Activated CD4-positive, alpha-beta T cell treated with anti-CD3 and anti-CD28 coated beads, Interleukin-2, amount 10 ng/mL, durations not matched to agents 7 days and 5 days (primary cell): ENCODE measurements around the gene MAN2A1. TPM values are rescaled to one million over a fixed set of nuclear protein-coding genes. Genes with fewer than 3 reads are reported as not detected.

Experiments used
- CTCF ChIA-PET: fragments of 350-600 bp; sonication (Branson Sonifier 250); formaldehyde crosslinking; loops from one replicate; lab custom pipeline; 2021; ENCODE audit warnings: antibody characterized with exemption; lab: Charles Lee
- POLR2A ChIA-PET: fragments of 350-600 bp; sonication (Branson Sonifier 250); formaldehyde crosslinking; loops from one replicate; lab custom pipeline; 2021; ENCODE audit warnings: antibody characterized with exemption; lab: Charles Lee
- DNase-seq: peaks from one replicate; pipeline ENCODE4 v3.0.0-alpha.2; 2020
- H3K27ac Mint-ChIP-seq: one replicate; pipeline ENCODE4 v1.8.0; 2021; ENCODE audit warnings: mild to moderate bottlenecking, moderate library complexity, mixed read lengths
- H3K27me3 Mint-ChIP-seq: one replicate; pipeline ENCODE4 v1.8.0; 2021; ENCODE audit warnings: mixed read lengths
- H3K36me3 Mint-ChIP-seq: one replicate; pipeline ENCODE4 v1.8.0; 2021; ENCODE audit warnings: low read depth, mixed read lengths
- H3K4me1 Mint-ChIP-seq: one replicate; pipeline ENCODE4 v1.8.0; 2021; ENCODE audit warnings: mixed read lengths
- H3K4me3 Mint-ChIP-seq: one replicate; pipeline ENCODE4 v1.8.0; 2021; ENCODE audit warnings: mild to moderate bottlenecking, moderate library complexity, mixed read lengths
- H3K9me3 Mint-ChIP-seq: one replicate; pipeline ENCODE4 v1.8.0; 2021; ENCODE audit warnings: mixed read lengths
- total RNA-seq, 2 experiments: library from RNA; stranded (reverse); gene quantifications; one replicate each; pipeline ENCODE4 v1.2.3, GENCODE V29; 2021

MAN2A1 gene
- total RNA-seq, 2 experiments from 2014 or later: 39.2 to 45.9 TPM

DNA sequence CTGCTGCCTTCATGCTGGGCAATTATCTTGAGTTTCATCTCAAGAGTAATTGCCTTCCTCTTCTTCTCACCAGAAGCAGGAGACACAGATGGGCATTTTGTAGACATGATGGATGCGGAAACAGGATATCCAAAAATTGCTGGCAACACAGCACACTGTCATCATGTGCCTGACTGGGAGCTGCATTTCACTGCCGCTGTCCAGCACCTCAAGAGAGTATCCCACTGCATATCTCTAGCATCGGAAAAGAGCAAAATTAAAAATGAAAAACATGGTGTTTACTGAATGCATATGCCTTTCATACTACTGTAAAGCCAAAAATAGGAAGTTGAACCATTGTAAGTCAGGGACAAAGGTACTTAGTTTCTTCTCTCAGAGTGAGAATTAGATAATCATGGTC, 210.7 kb downstream of the MAN2A1 start:
- Mint-ChIP-seq H3K9me3 (peaks cover 5% of the 10 kb centered on the region), H3K27ac (no peak overlapping the region), H3K4me3 (no peak overlapping the region), H3K36me3 (no peaks in the 10 kb centered on the region), H3K4me1 (peaks cover 4% of the 10 kb centered on the region), H3K27me3 (no peaks in the 10 kb centered on the region)
- no peak for DNase-seq
- CTCF ChIA-PET: no interaction called here
- POLR2A ChIA-PET: no interaction called here

DNA sequence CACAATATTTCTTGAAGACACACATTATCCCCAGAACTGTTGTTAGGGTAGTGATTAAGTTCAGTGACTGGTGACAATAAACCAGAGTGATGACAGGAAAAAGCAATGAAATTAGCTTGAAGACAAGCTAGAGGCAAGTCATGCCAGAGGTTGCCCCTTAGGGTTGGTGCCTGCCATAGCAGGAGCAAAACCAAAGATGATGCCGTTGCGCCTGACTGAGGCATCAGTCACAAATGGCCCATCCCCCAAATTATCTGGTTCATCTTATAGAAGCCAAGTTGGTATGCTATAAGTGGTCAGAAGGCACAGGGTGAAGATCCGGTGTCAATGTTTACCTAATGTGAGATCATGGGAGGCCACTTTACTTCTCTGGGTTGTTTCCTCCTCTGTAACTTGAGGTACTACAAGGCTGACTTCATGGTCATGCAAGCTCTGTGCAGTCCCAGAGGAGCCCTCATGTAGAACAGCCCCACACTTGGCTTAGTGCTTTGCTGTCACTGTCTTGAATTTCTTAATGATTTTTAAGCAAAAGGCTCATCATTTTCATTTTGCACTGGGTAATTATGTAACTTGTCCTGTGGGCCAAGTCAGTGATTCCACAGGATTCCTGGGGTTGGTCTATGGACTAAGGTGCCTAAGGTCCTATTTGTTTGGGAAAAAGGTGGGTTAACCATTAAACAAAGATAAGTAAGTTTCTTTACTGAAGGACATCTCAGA, 211.3 kb downstream of the MAN2A1 start:
- POLR2A ChIA-PET: no interaction called here
- Mint-ChIP-seq H3K4me3 (no peak overlapping the region), H3K27me3 (no peaks in the 10 kb centered on the region), H3K36me3 (no peaks in the 10 kb centered on the region), H3K4me1 (peaks cover 4% of the 10 kb centered on the region), H3K27ac (no peak overlapping the region), H3K9me3 (peaks cover 2% of the 10 kb centered on the region)
- no peak for DNase-seq
- CTCF ChIA-PET: no interaction called here

DNA sequence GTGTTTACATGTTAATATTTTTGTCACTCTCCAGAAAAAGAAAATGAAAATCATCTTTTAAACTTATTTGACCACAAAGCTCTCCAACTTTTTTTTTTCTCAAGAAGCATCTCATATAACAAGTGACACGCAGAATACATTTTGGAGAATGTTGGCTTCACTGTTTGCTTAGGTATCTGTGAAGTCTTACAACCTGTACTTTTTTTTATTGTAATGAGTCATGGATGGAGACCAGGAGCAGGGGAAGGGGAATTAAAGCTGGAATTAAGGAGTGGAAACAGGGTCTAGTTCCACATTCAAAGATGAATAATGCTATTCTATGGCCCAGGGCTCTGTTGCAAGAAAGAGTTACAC, 211.9 kb downstream of the MAN2A1 start:
- H3K36me3 Mint-ChIP-seq: no peaks in the 10 kb centered on the region
- H3K4me1 Mint-ChIP-seq: peaks cover 4% of the 10 kb centered on the region
- no peak overlapping the region for H3K4me3 Mint-ChIP-seq
- ChIA-PET CTCF (no interaction called here), POLR2A (no interaction called here)
- H3K27me3 Mint-ChIP-seq: no peaks in the 10 kb centered on the region
- no peak overlapping the region for H3K27ac Mint-ChIP-seq
- peaks cover 2% of the 10 kb centered on the region for H3K9me3 Mint-ChIP-seq
- DNase-seq: no peak

DNA sequence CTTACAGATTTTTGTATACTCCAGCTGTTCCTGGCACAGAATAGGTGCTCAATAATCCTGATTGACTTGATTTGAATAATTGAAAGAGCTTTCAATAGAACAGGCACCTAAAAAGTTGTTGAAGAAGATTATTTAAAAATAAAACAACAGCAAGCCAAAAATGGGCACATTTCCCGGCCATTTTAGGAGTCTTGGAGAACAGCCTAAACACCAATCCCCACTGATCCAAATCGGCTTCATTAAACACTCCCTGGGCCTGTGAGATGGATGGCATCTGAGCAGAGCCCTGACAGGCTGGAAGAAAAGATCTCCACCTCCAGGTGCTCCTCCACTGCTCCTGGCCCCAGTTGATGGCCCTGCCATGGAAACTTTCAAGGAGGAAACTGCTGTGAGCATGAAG, 213.3 kb downstream of the MAN2A1 start:
- no peak for DNase-seq
- Mint-ChIP-seq H3K9me3 (peaks cover 5% of the 10 kb centered on the region), H3K27ac (no peak overlapping the region), H3K4me1 (peaks cover 4% of the 10 kb centered on the region), H3K36me3 (no peaks in the 10 kb centered on the region), H3K4me3 (no peak overlapping the region), H3K27me3 (no peaks in the 10 kb centered on the region)
- ChIA-PET CTCF (no interaction called here), POLR2A (no interaction called here)

DNA sequence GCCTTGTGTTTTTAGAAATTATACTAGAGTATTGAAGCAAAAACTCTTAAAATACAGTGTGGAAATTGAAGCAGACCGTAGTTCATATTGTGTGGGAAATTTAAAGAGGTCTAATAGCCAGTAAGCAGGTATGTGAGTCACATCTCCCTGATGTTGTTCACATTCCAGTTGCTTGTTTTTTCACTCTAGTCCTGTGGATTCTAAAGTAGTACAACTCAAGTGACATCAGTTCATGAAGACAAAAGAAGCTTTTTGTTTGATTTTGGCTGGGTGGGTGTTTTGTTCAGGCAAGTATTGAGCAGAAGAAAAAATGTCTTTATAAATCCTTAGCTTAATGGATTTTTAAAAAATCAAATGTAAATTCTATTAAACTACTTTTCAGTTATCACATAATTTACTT, 216.2 kb downstream of the MAN2A1 start:
- Mint-ChIP-seq H3K4me1 (peaks cover 4% of the 10 kb centered on the region), H3K27me3 (no peaks in the 10 kb centered on the region), H3K4me3 (no peak overlapping the region), H3K36me3 (no peaks in the 10 kb centered on the region), H3K27ac (no peak overlapping the region), H3K9me3 (peaks cover 5% of the 10 kb centered on the region)
- no peak for DNase-seq
- ChIA-PET POLR2A (no interaction called here), CTCF (interaction anchor here (1.8 kb wide), 1 partner anchor 20 kb away, joined by 3 read pairs; no protein-coding TSS in a partner anchor)

DNA sequence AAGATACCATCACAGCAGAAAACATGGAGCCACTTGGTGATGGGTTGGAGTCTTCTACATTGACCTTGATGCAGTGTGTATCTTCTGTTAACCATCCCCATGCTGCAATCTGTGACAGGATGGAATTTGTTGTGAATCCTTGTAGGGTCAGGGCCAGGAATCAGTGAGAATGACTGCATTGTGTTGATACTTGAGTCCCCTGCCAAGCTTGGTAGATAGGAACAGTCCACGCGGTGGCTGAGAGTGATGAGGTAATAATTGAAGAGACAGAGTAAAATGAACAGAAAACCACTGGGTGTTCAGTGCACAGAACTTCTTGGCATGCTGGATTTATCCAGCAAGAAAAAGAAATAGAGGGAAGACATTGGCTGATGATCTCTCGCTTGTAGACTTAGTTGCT, 217.5 kb downstream of the MAN2A1 start:
- ChIA-PET CTCF (interaction anchor here (1.3 kb wide), 1 partner anchor 29 kb away, joined by 3 read pairs; no protein-coding TSS in a partner anchor), POLR2A (no interaction called here)
- H3K4me3 Mint-ChIP-seq: no peak overlapping the region
- H3K4me1 Mint-ChIP-seq: no peaks in the 10 kb centered on the region
- H3K27me3 Mint-ChIP-seq: no peaks in the 10 kb centered on the region
- no peak for DNase-seq
- no peaks in the 10 kb centered on the region for H3K36me3 Mint-ChIP-seq
- H3K27ac Mint-ChIP-seq: no peak overlapping the region
- peaks cover 3% of the 10 kb centered on the region for H3K9me3 Mint-ChIP-seq

DNA sequence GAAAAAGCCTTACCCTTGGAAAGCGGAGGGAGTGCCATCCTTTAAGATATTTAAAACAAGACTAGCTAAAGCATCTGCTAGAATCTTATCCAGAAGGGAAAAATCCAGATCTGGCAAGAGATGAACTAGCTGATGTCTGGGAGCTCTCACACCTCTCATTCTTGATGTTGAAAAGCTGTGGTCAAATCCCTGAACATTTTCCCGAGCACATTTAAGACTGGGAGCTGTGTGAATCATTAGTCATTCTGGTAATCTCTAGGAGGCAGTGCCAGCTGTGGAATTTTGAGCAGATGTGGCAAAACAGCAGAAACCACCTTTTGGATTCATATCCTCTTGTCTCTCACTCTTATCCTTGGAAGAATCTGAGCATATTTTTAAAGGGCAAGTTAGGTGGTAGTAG, 218.0 kb downstream of the MAN2A1 start:
- Mint-ChIP-seq H3K27ac (no peak overlapping the region), H3K36me3 (no peaks in the 10 kb centered on the region), H3K4me3 (no peak overlapping the region), H3K4me1 (no peaks in the 10 kb centered on the region), H3K9me3 (peaks cover 3% of the 10 kb centered on the region), H3K27me3 (no peaks in the 10 kb centered on the region)
- ChIA-PET CTCF (interaction anchor here (1.3 kb wide), 1 partner anchor 28 kb away, joined by 3 read pairs; no protein-coding TSS in a partner anchor), POLR2A (no interaction called here)
- no peak for DNase-seq

DNA sequence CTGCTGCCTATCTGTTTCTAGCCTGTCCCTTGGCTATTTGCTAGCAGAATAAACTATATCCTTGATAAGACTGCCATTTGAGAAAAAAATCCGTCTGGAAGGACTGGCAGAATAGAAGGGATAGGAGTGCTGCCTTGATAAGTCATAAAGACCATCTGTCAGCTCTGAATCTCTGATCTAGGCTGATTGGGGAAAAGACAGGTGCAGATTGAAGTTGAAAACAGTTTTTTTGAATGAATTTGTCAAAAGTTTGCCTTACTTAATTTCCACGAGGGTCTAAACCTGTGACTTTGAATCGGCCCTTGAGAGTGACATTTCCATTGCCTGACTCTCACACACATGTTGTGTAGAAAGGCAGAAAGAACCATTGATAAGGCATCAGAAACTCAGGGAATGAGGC, 218.6 kb downstream of the MAN2A1 start:
- ChIA-PET CTCF (no interaction called here), POLR2A (no interaction called here)
- Mint-ChIP-seq H3K4me1 (no peaks in the 10 kb centered on the region), H3K4me3 (no peak overlapping the region), H3K27ac (no peak overlapping the region), H3K36me3 (no peaks in the 10 kb centered on the region), H3K9me3 (peaks cover 3% of the 10 kb centered on the region), H3K27me3 (no peaks in the 10 kb centered on the region)
- DNase-seq: no peak

DNA sequence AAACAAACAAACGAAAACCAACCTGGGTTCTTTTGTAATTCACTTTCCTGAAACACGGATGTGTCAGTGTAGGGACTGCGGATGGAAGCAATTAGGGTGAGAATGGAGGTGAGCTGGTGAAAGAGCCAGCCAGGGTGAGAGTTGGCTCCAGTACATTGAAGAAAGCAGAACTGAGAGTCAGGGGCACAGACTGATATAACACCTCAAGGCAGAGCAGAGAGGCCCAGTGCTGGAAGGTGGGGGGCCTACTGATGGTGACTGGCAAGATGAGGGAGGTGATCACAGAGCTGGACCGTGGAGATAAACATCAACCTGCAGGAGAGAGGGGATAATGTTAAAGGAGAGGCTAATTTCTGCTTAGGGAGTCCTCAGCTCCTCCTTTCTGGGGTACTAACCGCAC, 221.1 kb downstream of the MAN2A1 start:
- DNase-seq: no peak
- no peak overlapping the region for H3K4me3 Mint-ChIP-seq
- H3K4me1 Mint-ChIP-seq: no peaks in the 10 kb centered on the region
- no peaks in the 10 kb centered on the region for H3K36me3 Mint-ChIP-seq
- H3K27me3 Mint-ChIP-seq: no peaks in the 10 kb centered on the region
- H3K9me3 Mint-ChIP-seq: peaks cover 3% of the 10 kb centered on the region
- ChIA-PET POLR2A (no interaction called here), CTCF (no interaction called here)
- H3K27ac Mint-ChIP-seq: no peak overlapping the region

DNA sequence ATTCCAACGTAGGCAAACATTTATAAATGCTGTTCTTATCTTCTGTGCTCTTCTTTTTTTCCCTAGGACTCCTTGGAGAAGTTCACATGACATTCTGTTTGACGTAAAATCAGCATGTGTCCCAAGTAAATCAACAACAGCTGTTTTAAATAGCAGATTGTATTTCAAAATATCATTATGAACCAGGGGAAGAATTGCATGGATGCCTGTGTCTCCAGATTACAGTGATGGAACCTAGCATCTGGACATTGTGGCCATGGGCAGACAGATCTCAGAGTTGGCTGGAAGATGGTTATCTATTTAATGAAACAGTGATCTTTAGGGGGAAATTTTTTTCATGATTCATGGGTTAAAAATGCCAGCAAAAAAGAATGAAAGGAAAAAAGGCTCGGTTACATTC, 222.0 kb downstream of the MAN2A1 start:
- no peaks in the 10 kb centered on the region for H3K27me3 Mint-ChIP-seq
- no peaks in the 10 kb centered on the region for H3K4me1 Mint-ChIP-seq
- CTCF ChIA-PET: no interaction called here
- DNase-seq: no peak
- H3K27ac Mint-ChIP-seq: no peak overlapping the region
- H3K4me3 Mint-ChIP-seq: no peak overlapping the region
- no peaks in the 10 kb centered on the region for H3K36me3 Mint-ChIP-seq
- POLR2A ChIA-PET: no interaction called here
- H3K9me3 Mint-ChIP-seq: peaks cover 2% of the 10 kb centered on the region

DNA sequence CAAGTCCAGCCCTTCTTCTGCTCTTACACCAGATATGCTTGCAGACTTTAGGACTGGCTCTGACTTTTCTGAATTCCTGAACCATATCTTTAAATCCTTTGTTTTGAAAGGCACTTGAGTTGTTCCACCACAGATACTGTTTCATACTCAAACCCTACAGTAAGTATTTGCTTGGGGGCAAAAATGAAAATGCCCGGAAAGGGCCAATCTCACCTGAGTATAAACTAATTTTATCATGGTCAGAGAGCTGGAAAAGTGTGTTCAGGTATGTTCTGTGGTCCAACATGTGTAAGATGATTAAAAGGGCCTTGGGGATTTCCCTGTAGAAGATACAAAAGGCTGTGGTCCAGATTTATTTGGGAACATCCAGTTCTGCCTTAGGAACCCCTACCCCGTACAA, 225.2 kb downstream of the MAN2A1 start:
- Mint-ChIP-seq H3K4me3 (no peak overlapping the region), H3K27me3 (no peaks in the 10 kb centered on the region)

DNA sequence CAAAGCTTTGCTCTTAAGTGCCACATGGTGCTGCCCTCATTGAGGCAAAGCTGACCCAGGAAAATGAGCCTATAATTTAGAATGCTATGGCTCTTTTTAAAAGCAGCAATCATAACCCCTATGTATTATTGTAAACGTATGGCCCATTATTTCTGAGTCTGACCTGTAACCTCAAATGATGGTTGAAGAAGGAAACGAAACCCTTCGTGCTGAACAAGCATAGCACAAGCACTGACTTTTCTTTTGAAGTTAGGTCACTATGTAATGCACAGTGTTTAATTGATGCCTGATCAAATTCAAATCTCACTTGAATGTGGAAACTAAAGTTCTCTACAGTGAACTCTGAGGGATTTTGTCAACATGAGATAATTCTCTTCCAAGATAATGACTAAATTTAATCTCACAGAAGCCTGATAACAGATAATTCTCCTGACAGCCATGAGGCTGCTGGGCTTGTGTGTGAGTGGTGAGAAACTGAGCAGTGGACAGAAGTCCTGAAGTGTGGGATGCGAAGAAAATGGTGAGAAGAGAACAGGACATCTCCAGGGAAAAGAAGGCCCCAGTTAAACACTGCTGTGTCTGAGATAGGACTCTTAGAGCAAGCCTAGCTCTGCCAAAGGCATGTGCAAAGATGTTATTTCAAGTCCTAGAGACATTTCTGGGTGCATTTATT, 226.9 kb downstream of the MAN2A1 start:
- Mint-ChIP-seq H3K4me1 (peaks cover 12% of the 10 kb centered on the region), H3K36me3 (peaks cover 15% of the 10 kb centered on the region), H3K27me3 (no peaks in the 10 kb centered on the region), H3K4me3 (no peak overlapping the region), H3K9me3 (peaks cover 7% of the 10 kb centered on the region), H3K27ac (no peak overlapping the region)
- CTCF ChIA-PET: no interaction called here
- DNase-seq: no peak
- POLR2A ChIA-PET: no interaction called here

More for the DNA sequence above, 225.2 kb downstream of the MAN2A1 start:
- Mint-ChIP-seq H3K4me1 (no peaks in the 10 kb centered on the region), H3K9me3 (peaks cover 7% of the 10 kb centered on the region), H3K36me3 (peaks cover 13% of the 10 kb centered on the region), H3K27ac (no peak overlapping the region)
- DNase-seq: no peak
- CTCF ChIA-PET: no interaction called here
- POLR2A ChIA-PET: no interaction called here
